ENCODE measurements around the gene RHOG.
"Not testable (repeated sequence)": the region's sequence is repeated elsewhere in the genome, so short reads cannot be mapped to it uniquely, and the experiment has no call there.

RHOG gene

DNA sequence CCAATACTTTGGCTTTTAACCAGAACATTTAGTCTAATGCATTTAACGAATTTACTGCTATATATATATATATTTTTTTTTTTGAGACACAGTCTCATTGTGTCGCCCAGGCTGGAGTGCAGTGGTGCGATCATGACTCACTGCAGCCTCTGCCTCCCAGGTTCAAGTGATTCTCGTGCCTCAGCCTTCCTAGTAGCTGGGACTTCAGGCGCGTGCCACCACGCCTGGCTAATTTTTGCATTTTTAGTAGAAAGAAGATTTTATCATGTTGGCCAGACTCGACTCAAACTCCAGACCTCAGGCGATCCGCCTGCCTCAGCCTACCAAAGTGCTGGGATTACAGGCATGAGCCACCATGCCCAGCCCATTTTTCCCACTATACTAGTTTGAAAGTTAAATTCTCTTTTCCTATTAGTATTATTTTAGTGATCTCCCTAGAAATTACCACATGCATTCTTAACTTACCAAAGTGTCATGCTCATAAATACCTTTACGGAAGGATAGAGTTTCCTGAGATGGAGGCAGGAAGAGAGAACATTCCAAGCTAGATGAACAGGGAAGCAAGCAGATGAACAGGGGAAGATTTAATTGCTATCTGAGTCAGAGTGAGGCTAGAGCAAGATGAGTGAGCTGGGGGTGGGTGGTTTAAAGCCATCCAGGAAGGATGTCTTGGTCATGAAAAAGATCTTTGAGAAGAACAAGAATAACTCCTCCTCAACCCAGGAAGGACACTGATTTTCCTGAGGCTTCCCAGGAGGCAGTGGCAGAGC is 36.8 kb downstream of the RHOG start:
- Histone ChIP-seq H3K4me1 (ENCODE audit: control insufficient read depth in 1 of 2, insufficient read depth in 2 of 2, low read length in 2 of 2) (peaks cover under 1 to 3% of the 10 kb centered on the region in 2 donors), H3K36me3 (ENCODE audit: control insufficient read depth in 1 of 2, insufficient read depth in 2 of 2, low read length in 2 of 2) (no peaks in the 10 kb centered on the region), H3K27ac (ENCODE audit: low read length) (no peak overlapping the region), H3K9me3 (ENCODE audit: control insufficient read depth in 1 of 2, low read length in 2 of 2) (no peaks in the 10 kb centered on the region), H3K4me3 (ENCODE audit: low read depth in 1 of 2, low read length in 2 of 2) (no peak overlapping the region), H3K27me3 (ENCODE audit: low read depth, low read length) (no peaks in the 10 kb centered on the region)

DNA sequence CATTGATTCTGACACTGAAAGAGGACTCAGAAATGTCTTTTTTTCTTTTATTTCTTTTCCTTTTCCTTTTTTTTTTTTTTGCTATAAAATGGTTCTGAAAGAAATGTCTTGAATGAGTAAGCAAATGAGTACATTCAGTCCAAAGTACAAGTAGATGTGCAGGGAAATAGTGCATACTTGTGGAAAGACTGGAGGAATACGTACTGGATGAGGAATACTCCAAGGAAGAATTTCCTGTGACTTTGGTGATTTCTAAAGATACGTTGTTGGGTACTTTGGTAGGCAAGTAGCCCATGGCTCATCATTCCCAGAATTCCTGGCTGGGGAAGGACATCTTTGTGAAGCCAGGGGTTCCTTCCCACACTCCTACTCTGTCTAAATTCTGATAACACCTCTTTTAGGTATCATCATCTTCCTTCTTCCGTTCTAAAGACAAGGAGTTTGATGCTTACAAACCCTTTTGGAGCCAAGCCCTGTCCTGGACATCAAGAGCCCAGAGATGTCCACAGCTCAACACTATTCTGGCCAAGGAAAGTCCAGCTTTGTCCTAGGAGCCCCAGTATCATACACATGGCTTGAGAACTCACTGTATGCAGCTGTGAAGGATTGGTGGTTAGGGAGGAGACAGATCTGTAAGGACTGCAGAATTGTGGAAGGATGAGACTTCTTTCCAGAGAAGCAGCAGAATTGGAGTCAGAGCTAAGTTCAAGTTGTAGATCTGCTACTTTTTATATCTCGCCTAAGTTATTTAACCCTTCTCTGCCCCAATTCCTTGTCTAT is 38.6 kb downstream of the RHOG start:
- no peaks in the 10 kb centered on the region for H3K9me3 ChIP-seq (ENCODE audit: control insufficient read depth in 1 of 2, low read length in 2 of 2)
- no peaks in the 10 kb centered on the region for H3K27me3 ChIP-seq (ENCODE audit: low read depth, low read length)
- H3K36me3 ChIP-seq (ENCODE audit: control insufficient read depth in 1 of 2, insufficient read depth in 2 of 2, low read length in 2 of 2): no peaks in the 10 kb centered on the region
- no peaks in the 10 kb centered on the region for H3K4me1 ChIP-seq (ENCODE audit: control insufficient read depth in 1 of 2, insufficient read depth in 2 of 2, low read length in 2 of 2)
- H3K4me3 ChIP-seq (ENCODE audit: low read depth in 1 of 2, low read length in 2 of 2): no peak overlapping the region
- H3K27ac ChIP-seq (ENCODE audit: low read length): no peak overlapping the region

DNA sequence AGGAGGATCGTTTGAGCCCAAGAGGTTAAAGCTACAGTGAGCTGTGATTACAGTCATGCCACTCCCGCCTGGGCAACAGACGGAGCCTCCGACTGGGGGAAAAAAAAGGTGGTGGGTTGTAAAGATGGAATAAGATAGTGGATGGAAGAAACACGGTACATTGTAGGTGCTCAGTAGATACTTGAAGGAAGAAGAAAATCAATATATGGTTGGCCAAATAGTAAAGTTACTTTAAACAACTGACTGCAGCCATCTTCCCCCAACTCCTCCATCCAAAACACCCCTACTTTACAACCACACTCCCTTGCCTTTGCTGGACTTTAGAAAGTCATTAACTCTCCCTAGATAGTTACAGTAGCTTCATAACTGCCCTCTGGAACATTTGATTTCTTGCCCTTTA is 40.9 kb downstream of the RHOG start:
- Histone ChIP-seq H3K4me1 (ENCODE audit: control insufficient read depth in 1 of 2, insufficient read depth in 2 of 2, low read length in 2 of 2) (peaks cover 11 to 14% of the 10 kb centered on the region in 2 donors), H3K9me3 (ENCODE audit: control insufficient read depth in 1 of 2, low read length in 2 of 2) (no peaks in the 10 kb centered on the region), H3K27ac (ENCODE audit: low read length) (no peak overlapping the region), H3K27me3 (ENCODE audit: low read depth, low read length) (no peaks in the 10 kb centered on the region), H3K36me3 (ENCODE audit: control insufficient read depth in 1 of 2, insufficient read depth in 2 of 2, low read length in 2 of 2) (no peaks in the 10 kb centered on the region), H3K4me3 (ENCODE audit: low read depth in 1 of 2, low read length in 2 of 2) (no peak overlapping the region)

DNA sequence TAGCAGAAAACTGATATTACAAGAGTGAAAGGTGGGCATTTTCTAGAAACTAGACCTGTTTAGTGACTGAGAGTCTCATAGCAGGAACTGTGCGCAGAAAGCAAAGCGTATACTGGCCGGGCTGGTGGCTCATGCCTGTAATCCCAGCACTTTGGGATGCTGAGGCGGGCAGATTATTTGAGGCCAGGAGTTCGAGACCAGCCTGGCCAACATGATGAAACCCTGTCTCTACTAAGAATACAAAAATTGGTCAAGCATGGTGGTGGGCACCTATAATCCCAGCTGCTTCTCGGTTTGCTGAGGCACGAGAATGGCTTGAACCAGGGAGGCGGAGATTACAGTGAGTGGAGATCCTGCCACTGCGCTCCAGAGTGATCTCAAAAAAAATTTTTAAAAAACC is 41.6 kb downstream of the RHOG start:
- no peaks in the 10 kb centered on the region for H3K9me3 ChIP-seq (ENCODE audit: control insufficient read depth in 1 of 2, low read length in 2 of 2)
- H3K36me3 ChIP-seq (ENCODE audit: control insufficient read depth in 1 of 2, insufficient read depth in 2 of 2, low read length in 2 of 2): no peaks in the 10 kb centered on the region
- H3K4me1 ChIP-seq (ENCODE audit: control insufficient read depth in 1 of 2, insufficient read depth in 2 of 2, low read length in 2 of 2): peaks cover 11 to 21% of the 10 kb centered on the region in 2 donors
- H3K27ac ChIP-seq (ENCODE audit: low read length): no peak overlapping the region
- H3K4me3 ChIP-seq (ENCODE audit: low read depth in 1 of 2, low read length in 2 of 2): no peak overlapping the region
- H3K27me3 ChIP-seq (ENCODE audit: low read depth, low read length): no peaks in the 10 kb centered on the region

DNA sequence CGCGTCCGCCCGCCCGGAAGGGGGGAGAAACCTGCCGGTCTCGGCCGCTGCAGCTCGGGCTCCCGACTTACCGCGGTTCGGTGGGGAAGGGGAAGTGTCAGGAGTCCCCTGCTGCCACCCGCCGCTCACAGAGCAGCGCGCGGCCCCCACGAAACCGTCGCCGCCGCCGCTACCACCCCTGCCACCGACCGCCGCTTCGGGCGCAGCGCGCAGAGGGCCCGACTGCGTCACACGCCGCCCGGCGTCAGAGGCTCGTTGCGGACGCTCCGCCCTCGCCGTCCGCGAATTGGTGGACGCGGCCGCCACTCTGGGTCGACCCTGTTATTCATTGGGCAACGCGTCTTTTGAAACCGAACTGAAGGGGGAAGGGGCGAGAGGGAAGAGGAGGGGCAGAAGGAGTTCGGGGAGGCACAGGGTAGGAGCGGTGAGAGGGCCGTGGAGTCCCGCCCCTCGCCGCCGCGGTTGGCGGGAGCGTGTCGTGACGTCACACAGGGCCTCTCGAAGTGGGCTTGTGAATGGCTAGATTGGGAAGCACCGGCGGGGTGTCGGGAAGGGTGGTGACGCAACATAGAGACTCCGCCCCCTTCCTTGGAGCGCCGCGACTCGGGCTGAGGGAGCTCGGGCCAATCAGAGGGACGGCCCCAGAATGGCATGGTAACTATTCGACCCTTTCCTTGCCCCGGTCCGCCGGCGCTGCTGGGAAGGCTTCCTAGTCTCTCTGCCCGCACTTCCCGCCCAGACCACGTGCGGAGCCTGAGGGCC is 43.2 kb downstream of the RHOG start, which contains the start of gene NUP98:
Gene NUP98, minus strand, starts transcription at position 226 of the 762 bp plus-strand sequence. CDS start 15,437 bp downstream, outside the sequence.
- Histone ChIP-seq H3K4me3 (ENCODE audit: low read depth in 1 of 2, low read length in 2 of 2) (peak within 1 kb of the TSS; percentile 76 to 86), H3K9me3 (ENCODE audit: control insufficient read depth in 1 of 2, low read length in 2 of 2) (no peaks in the 10 kb centered on the region), H3K27ac (ENCODE audit: low read length) (peak within 1 kb of the TSS; percentile 96)

DNA sequence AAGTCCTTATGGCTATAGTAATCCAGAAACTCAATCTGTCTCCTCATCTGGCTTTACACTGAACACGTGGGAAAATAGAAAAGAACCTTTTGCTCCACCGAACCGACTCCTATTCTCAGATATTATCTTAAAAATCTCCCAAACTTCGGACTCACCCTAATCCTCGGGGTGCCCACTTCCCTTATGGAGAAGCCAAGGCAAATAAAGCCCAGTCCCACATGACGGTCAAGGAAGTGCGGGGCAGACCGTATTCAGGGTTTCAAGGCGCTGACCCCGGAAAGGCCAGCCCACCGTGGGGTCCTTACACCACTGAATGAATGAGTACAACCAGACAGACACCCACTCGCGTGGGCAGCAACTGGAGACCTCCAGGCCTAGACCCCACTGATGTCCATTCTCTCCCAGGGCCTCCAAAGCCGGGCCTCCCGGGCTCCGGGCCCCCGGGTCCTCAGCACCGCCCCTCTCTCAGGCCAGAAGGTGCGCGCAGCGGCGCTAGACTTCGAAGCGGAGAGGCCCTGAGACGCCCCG is 43.9 kb downstream of the RHOG start:
- H3K27me3 ChIP-seq (ENCODE audit: low read depth, low read length): no peaks in the 10 kb centered on the region
- no peaks in the 10 kb centered on the region for H3K9me3 ChIP-seq (ENCODE audit: control insufficient read depth in 1 of 2, low read length in 2 of 2)
- peaks cover 11 to 24% of the 10 kb centered on the region in 2 donors for H3K4me1 ChIP-seq (ENCODE audit: control insufficient read depth in 1 of 2, insufficient read depth in 2 of 2, low read length in 2 of 2)
- peaks cover 3 to 5% of the 10 kb centered on the region in 2 donors for H3K36me3 ChIP-seq (ENCODE audit: control insufficient read depth in 1 of 2, insufficient read depth in 2 of 2, low read length in 2 of 2)
- peak overlapping the region; percentile 82 for H3K27ac ChIP-seq (ENCODE audit: low read length)
- peak overlapping the region; percentile 76 to 86 for H3K4me3 ChIP-seq (ENCODE audit: low read depth in 1 of 2, low read length in 2 of 2)

More for the DNA sequence above, 43.2 kb downstream of the RHOG start, which contains the start of gene NUP98:
- no peaks in the 10 kb centered on the region for H3K27me3 ChIP-seq (ENCODE audit: low read depth, low read length)
- peaks cover 11 to 24% of the 10 kb centered on the region in 2 donors for H3K4me1 ChIP-seq (ENCODE audit: control insufficient read depth in 1 of 2, insufficient read depth in 2 of 2, low read length in 2 of 2)
- peaks cover 0 to 5% of the 10 kb centered on the region in 2 donors for H3K36me3 ChIP-seq (ENCODE audit: control insufficient read depth in 1 of 2, insufficient read depth in 2 of 2, low read length in 2 of 2)

DNA sequence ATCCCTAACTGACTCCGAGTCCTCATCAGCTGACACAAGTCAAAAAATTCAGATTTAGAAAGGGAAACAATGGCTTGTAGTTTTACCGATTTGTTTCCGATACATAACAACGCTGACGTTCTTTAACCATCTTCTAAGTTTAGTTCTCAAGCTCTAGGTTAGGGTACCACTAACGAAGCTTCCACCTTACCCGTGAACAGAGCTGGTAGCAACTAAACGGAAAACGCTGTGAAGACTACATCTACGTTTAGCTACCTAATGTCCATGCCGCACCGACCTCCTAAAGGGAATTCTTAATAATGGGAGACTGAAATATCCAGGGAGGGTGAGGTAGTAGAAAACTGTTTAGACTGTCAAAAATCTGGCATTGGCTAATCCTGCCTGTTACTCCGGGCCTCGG is 44.4 kb downstream of the RHOG start:
- H3K4me1 ChIP-seq (ENCODE audit: control insufficient read depth in 1 of 2, insufficient read depth in 2 of 2, low read length in 2 of 2): peaks cover 11 to 24% of the 10 kb centered on the region in 2 donors
- H3K36me3 ChIP-seq (ENCODE audit: control insufficient read depth in 1 of 2, insufficient read depth in 2 of 2, low read length in 2 of 2): peaks cover 3 to 5% of the 10 kb centered on the region in 2 donors
- peak overlapping the region; percentile 82 for H3K27ac ChIP-seq (ENCODE audit: low read length)
- no peaks in the 10 kb centered on the region for H3K27me3 ChIP-seq (ENCODE audit: low read depth, low read length)
- peak overlapping the region; percentile 76 to 86 for H3K4me3 ChIP-seq (ENCODE audit: low read depth in 1 of 2, low read length in 2 of 2)
- H3K9me3 ChIP-seq (ENCODE audit: control insufficient read depth in 1 of 2, low read length in 2 of 2): no peaks in the 10 kb centered on the region

DNA sequence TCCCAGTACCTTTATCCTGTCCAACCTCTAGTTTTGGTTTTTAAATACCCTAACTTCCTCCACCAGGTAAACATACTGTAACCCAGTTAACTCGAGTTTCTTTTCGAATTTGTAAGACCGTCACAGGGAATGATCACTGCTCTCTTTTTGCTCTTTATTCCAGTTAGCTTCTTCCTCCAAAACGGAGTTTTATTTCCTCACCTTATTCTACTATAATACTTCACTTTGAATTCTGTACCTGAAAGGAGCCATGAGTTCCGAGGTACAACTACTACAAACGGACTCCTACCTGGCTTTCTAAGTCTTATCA is 44.8 kb downstream of the RHOG start:
- Histone ChIP-seq H3K4me1 (ENCODE audit: control insufficient read depth in 1 of 2, insufficient read depth in 2 of 2, low read length in 2 of 2) (peaks cover 11 to 24% of the 10 kb centered on the region in 2 donors), H3K36me3 (ENCODE audit: control insufficient read depth in 1 of 2, insufficient read depth in 2 of 2, low read length in 2 of 2) (peaks cover 3 to 5% of the 10 kb centered on the region in 2 donors), H3K27ac (ENCODE audit: low read length) (peak overlapping the region; percentile 82), H3K27me3 (ENCODE audit: low read depth, low read length) (no peaks in the 10 kb centered on the region), H3K4me3 (ENCODE audit: low read depth in 1 of 2, low read length in 2 of 2) (peak overlapping the region; percentile 76 to 86), H3K9me3 (ENCODE audit: control insufficient read depth in 1 of 2, low read length in 2 of 2) (no peaks in the 10 kb centered on the region)

DNA sequence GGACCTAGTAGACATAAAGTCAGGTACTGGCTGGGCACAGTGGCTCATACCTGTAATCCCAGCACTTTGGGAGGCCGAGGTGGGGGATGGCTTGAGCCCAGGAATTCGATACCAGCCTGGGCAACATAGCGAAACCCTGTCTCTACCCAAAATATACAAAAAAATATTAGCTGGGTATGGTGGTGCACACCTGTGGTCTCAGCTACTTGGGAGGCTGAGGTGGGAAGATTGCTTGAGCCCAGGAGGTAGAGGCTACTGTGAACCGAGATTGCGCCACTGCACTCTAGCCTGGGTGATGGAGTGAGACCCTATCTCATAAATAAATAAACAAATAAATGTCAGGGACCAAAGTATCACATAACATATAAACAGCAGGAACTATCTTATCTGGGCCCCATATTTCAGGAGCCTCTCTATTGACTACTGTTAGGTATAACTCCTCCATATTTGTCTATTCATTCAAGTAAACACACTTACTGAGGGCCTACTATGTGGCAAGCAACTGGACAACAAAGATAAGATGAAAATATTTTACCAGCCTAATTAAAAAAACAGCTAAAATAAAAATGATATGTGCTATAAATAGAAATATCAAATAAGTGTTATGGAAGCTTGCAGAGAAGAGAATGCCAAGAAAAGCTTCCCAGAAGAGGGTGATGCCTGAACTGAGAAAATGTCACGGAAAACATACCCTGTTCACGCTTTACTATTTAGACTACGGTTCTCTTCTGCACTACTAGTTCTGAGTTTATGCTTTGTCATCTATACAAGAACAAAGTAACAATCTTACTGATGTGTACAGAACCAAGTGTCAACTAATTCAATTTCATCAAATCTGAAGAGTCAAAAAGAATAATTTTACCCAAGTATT is 45.4 kb downstream of the RHOG start:
- H3K9me3 ChIP-seq (ENCODE audit: control insufficient read depth in 1 of 2, low read length in 2 of 2): no peaks in the 10 kb centered on the region
- no peaks in the 10 kb centered on the region for H3K27me3 ChIP-seq (ENCODE audit: low read depth, low read length)
- H3K36me3 ChIP-seq (ENCODE audit: control insufficient read depth in 1 of 2, insufficient read depth in 2 of 2, low read length in 2 of 2): peaks cover 3 to 5% of the 10 kb centered on the region in 2 donors
- H3K4me3 ChIP-seq (ENCODE audit: low read depth in 1 of 2, low read length in 2 of 2): peak overlapping the region; percentile 76 to 86
- H3K4me1 ChIP-seq (ENCODE audit: control insufficient read depth in 1 of 2, insufficient read depth in 2 of 2, low read length in 2 of 2): peaks cover 11 to 25% of the 10 kb centered on the region in 2 donors
- H3K27ac ChIP-seq (ENCODE audit: low read length): peak overlapping the region; percentile 82

DNA sequence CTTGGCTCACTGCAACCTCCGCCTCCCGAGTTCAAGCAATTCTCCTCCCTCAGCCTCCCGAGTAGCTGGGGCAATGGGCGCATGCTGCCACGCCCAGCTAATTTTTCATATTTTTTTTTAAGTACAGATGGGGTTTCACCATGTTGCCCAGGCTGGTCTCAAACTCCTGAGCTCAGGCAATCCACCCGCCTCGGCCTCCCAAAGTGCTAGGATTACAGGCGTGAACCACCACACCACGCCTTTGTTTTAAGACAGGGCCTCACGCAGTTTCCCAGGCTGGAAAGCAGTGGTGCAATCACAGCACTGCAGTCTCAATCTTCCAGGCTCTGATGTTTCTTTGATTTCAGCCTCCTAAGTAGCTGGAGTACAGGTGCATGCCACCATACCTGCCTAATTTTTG is 46.4 kb downstream of the RHOG start:
- not testable (repeated sequence) for H3K4me3 ChIP-seq (ENCODE audit: low read depth in 1 of 2, low read length in 2 of 2); H3K36me3 ChIP-seq (ENCODE audit: control insufficient read depth in 1 of 2, insufficient read depth in 2 of 2, low read length in 2 of 2); H3K27ac ChIP-seq (ENCODE audit: low read length); H3K27me3 ChIP-seq (ENCODE audit: low read depth, low read length); H3K9me3 ChIP-seq (ENCODE audit: control insufficient read depth in 1 of 2, low read length in 2 of 2)
- H3K4me1 ChIP-seq (ENCODE audit: control insufficient read depth in 1 of 2, insufficient read depth in 2 of 2, low read length in 2 of 2): peaks cover 11 to 28% of the 10 kb centered on the region in 2 donors

Data from muscle layer of duodenum (tissue), 2 donors.